HG02885 (cell line): ENCODE results near the gene KCNE1.
"Not testable (repeated sequence)": the region's sequence is repeated elsewhere in the genome, so short reads cannot be mapped to it uniquely, and the experiment has no call there.

Experiments
- ATAC-seq: cut with Tn5 transposase; IDR thresholded peaks from one replicate; pipeline ENCODE4 v1.9.1; 2021; ENCODE audit warnings: mild to moderate bottlenecking; ENCODE audit not compliant: unreplicated experiment, poor library complexity

Gene KCNE1

GRCh38 chr21:34511787-34512455 is at the start of gene KCNE1:
KCNE1 (minus strand) TSS chr21:34512210; CDS start chr21:34449634, 62,576 bp downstream.
- no peak for ATAC-seq

GRCh38 chr21:34561806-34562205 is 49.8 kb upstream of the KCNE1 start:
- no peak for ATAC-seq

GRCh38 chr21:34560609-34561008 is 48.6 kb upstream of the KCNE1 start:
- no peak for ATAC-seq

DNA sequence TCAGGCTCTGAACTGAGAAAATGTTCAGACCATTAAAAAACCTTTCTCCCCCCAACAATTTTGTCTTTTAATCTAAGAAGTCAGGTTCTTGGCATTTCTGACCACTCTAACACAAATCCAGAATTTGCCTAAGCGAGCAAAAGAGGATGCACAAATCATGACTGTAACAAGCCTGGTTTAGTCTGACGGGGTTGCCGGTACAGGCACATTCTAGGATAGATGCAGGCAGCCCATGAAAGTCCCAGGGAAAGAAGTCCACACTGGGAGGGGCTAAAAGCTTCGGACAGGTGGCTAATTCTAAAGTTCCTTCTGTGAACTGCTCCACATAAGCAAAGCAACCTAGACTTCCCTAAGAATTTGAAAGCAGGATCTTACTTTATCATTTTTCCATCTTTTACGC is 48.0 kb upstream of the KCNE1 start:
- ATAC-seq, result no peak

DNA sequence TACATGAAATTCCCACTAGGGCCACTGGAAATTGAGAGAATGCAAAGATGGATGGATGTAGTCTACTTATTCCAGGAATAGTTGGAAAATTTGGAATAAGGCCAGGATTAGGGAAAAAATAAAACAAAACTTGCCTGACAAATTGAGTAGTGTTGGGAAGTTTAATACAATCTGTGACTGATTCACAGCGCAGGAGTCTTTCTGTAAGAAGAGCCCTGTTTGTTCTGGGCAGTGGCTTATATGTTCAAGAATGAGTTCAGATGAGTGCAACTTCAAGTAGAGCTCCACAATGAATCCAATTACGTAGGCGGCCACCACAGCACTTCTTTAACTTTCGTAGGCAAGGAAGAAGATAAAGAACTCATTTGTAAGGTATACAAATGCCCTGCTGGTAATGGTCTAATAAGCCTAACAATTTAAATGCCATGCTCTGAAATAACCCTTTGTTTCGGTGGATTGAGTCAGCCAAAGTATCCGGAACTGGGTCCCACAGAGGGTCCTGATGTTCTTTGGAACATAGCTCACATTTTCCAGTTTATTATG is 47.1 kb upstream of the KCNE1 start:
- no peak for ATAC-seq

GRCh38 chr21:34558166-34558565 is 46.2 kb upstream of the KCNE1 start:
- no peak for ATAC-seq

DNA sequence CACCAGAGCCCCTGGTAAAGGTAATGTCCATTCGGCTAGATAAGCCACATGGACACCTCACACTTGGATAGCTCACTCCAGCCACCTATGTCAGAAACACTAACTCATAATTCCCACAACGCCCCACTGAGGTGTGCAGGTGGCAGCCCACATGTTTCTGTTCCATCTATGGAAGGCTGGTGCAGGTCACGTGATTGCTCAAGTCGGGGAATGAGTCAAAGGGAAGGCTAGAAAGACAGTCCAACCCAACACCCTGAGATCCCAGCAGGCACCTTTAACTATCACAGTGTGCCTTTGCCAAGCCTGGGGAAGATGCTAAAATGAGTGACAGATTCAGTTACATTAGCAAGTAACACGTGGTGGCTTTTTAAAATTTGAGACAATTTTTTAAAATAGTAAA is 45.3 kb upstream of the KCNE1 start:
- no peak for ATAC-seq

GRCh38 chr21:34554670-34555069 is 42.7 kb upstream of the KCNE1 start:
- not testable (repeated sequence) for ATAC-seq

- no peak for ATAC-seq
Measured at GRCh38 chr21:34554227-34554626, 42.2 kb upstream of the KCNE1 start.

- no peak for ATAC-seq
Measured at GRCh38 chr21:34553151-34553952, 41.3 kb upstream of the KCNE1 start.

GRCh38 chr21:34552360-34553098 is 40.5 kb upstream of the KCNE1 start:
- no peak for ATAC-seq

DNA sequence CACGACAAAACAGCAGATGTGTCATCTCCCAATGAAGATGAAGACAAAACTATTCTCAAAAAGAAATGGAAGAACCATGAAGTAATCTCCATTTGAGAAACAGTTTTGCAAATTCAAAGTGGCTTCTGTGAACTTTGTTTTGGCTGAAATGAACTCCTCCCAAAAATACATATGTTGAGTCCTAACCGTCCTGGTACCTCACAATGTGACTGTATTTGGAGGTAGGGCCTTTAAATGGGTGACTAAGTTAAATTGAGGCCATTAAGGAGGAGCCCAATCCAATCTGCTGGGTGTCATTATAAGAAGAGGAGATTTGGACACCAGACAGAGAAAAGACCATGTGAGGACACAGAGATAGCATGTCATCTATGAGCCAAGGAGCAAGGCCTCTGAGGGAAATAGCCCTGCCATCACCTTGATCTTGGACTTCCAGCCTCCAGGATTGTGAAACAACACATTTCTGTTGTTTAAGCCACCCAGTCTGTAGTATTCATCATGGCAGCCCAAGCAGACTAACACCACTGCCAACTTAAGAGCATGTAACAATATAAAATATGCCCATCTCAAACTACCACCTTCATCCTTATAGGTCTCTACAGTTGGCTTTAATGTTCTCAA is 38.3 kb upstream of the KCNE1 start:
- no peak for ATAC-seq

DNA sequence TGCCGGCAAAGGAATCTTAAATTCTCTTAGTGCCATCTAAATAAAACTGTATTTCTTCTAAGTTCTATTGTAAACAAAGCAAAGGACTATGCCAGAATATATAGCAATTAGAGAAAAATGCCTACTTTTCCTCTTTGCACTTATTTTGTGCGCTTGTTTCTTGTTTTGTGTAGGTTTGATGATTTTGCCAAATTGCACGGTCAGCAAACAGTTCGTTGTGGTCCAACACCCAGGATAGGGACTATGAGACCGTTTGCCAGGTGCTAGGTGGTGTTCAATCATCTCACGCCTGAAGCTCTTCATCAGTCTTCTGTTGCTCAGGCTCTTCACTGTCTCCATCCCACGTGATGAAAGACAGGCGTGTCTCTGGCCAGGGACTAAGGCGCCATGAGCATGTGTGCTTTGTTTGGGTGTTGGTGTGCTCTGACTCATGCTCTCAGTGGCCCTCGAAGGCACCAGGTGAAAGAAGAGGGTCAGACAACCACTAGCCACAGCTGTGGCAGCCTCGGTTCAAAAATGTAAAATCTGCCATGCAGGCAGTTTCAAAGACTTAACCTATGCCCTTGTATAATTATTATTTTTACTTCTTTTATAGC is 36.9 kb upstream of the KCNE1 start:
- ATAC-seq, result no peak

DNA sequence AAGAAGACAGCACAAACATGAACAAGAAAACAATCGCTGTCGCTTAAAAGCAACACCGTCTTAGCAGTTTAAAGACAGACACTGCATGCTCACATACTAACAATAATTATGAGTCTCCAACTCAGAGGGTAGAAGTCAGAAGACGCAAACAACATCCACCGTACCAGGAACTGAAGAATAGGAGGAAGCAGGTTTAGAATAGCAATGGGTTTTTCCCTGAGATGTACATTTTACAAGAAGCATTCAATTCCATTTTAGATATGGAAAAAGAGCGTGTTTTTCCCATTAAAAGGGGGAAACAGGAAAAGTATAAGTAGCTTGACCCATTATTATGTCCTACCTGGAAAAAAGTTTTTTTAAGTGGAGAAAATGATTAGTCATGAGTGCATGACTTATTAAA is 34.5 kb upstream of the KCNE1 start:
- ATAC-seq, result no peak

- ATAC-seq, result peak; percentile 84
Measured at GRCh38 chr21:34545079-34545884, 33.3 kb upstream of the KCNE1 start.

GRCh38 chr21:34544032-34544496 is 32.1 kb upstream of the KCNE1 start:
- no peak for ATAC-seq

DNA sequence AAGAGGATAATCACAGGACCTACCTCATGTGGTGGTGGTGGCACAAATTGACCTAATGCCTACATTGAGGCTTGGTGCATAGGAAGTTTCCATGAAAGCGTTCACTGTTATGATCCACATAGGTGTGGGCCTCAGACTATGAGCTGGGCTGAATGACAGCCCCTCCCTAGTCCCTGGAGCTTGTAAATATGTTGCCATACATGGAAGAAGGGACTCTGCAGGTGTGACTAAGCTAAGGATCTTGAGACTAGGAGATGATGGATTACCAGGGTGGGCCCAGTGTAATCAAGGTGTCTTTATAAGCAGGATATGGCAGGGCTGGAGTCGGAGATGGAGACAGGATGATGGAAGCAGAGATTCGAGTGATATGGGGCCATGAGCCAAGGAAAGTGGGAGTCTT is 31.0 kb upstream of the KCNE1 start:
- no peak for ATAC-seq

DNA sequence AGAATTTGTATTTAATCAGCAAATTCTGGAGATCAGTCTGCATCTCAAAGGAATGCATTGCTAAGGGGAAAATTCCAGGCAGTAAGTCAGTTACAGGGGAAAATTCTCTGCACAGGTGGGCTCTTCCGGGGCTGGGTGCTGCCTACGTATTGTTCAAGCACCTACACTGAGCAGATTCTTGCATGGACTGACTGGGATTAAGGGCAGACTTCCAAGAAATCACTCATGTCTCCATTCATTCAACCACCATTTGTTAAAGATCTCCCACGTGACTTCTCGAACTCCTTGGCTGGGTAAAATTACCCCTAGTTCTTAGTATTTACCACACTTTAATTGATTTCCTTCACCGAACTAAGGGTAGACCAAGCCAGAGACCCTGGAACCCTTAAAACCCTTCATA is 28.2 kb upstream of the KCNE1 start:
- no peak for ATAC-seq

GRCh38 chr21:34537838-34538237 is 25.8 kb upstream of the KCNE1 start:
- ATAC-seq, result no peak
